Erythroblast (primary cell): ENCODE results near the gene SETBP1.

Experiments used
- GATA1 ChIP-seq: IDR thresholded peaks from 2 replicates; pipeline ENCODE4 v1.6.1; 2011; ENCODE audit warnings: low read depth, mild to moderate bottlenecking, control low read depth, low read length, moderate library complexity
- POLR2A ChIP-seq: IDR thresholded peaks from 2 replicates; pipeline ENCODE4 v1.6.1; 2011; ENCODE audit warnings: mild to moderate bottlenecking, low read length

- TF ChIP-seq POLR2A (no peak), GATA1 (no peak)
Observed at GRCh38 chr18:44959013-44959412, 278.3 kb downstream of the SETBP1 start.
